Inferior parietal cortex (tissue), 1 donor: ENCODE results near the gene CDK5R1.
"Not testable (repeated sequence)": the region's sequence is repeated elsewhere in the genome, so short reads cannot be mapped to it uniquely, and the experiment has no call there.

Experiments used
- DNase-seq: peaks from one replicate; pipeline ENCODE4 v3.0.0-alpha.2; 2016; ENCODE audit errors: extremely low spot score

CDK5R1 gene

GRCh38 chr17:32516940-32517701, 30.3 kb downstream of the CDK5R1 start:
- no peak for DNase-seq

GRCh38 chr17:32517982-32518381, 31.2 kb downstream of the CDK5R1 start:
- no peak for DNase-seq

GRCh38 chr17:32518646-32519227, 31.9 kb downstream of the CDK5R1 start:
- DNase-seq: no peak

- no peak for DNase-seq
These were observed 32.7 kb downstream of the CDK5R1 start for GRCh38 chr17:32519228-32520103.

GRCh38 chr17:32520104-32520701, 33.4 kb downstream of the CDK5R1 start:
- peak; percentile 42 for DNase-seq

GRCh38 chr17:32520737-32521404, 34.1 kb downstream of the CDK5R1 start:
- DNase-seq: no peak

- DNase-seq: no peak
These were observed 36.4 kb downstream of the CDK5R1 start for GRCh38 chr17:32523017-32523680.

- no peak for DNase-seq
These were observed 37.2 kb downstream of the CDK5R1 start for GRCh38 chr17:32523827-32524552.

- not testable (repeated sequence) for DNase-seq
These were observed 37.7 kb downstream of the CDK5R1 start for GRCh38 chr17:32524553-32524880.

GRCh38 chr17:32525122-32525521, 38.3 kb downstream of the CDK5R1 start:
- no peak for DNase-seq

GRCh38 chr17:32527146-32527545, 40.4 kb downstream of the CDK5R1 start:
- no peak for DNase-seq

- DNase-seq: no peak
These were observed 42.0 kb downstream of the CDK5R1 start for GRCh38 chr17:32528825-32529224.

- DNase-seq: no peak
These were observed 42.8 kb downstream of the CDK5R1 start for GRCh38 chr17:32529604-32530003.

GRCh38 chr17:32533296-32533695, 46.5 kb downstream of the CDK5R1 start:
- no peak for DNase-seq

GRCh38 chr17:32536736-32537643, 50.2 kb downstream of the CDK5R1 start:
- DNase-seq: no peak
